Fibroblast of peridontal ligament (primary cell): Measurements from ENCODE around the gene ESRRB.

Experiments
- DNase-seq: peaks from one replicate; pipeline ENCODE4 v3.0.0-alpha.2; 2010; ENCODE audit errors: extremely low read depth

The ESRRB gene

GRCh38 chr14:76541594-76542219, 165.8 kb downstream of the ESRRB start:
- DNase-seq, result no peak

GRCh38 chr14:76546426-76547221, 170.7 kb downstream of the ESRRB start:
- no peak for DNase-seq

- DNase-seq, result no peak
These were observed 171.9 kb downstream of the ESRRB start for GRCh38 chr14:76547831-76548230.

- no peak for DNase-seq
These were observed 174.6 kb downstream of the ESRRB start for GRCh38 chr14:76550534-76550933.

- no peak for DNase-seq
These were observed 175.2 kb downstream of the ESRRB start for GRCh38 chr14:76551116-76551515.
